Smooth muscle cell (in vitro differentiated cells): ENCODE data around the gene PCDH1. TPM values are rescaled to one million over a fixed set of nuclear protein-coding genes. Genes with fewer than 3 reads are reported as not detected.

Experiments used
- DNase-seq: peaks from one replicate; lab custom pipeline; 2025; ENCODE audit not compliant: unreplicated experiment; lab: John Stamatoyannopoulos, UW
- H2AFZ ChIP-seq: fragments of 200-600 bp; sonication (generic); 2 replicates; pipeline ENCODE4 v1.6.0; 2016; ENCODE audit warnings: antibody characterized with exemption, low read depth, mild to moderate bottlenecking
- H3F3A ChIP-seq: fragments of 200-600 bp; sonication (generic); 2 replicates; pipeline ENCODE4 v1.6.0; 2017; ENCODE audit warnings: antibody characterized with exemption, low read depth
- H3K27ac ChIP-seq: fragments of 200-600 bp; sonication (generic); 2 replicates; pipeline ENCODE4 v1.5.1; 2016; ENCODE audit warnings: low read depth, mild to moderate bottlenecking
- H3K27me3 ChIP-seq: fragments of 200-600 bp; sonication (generic); 2 replicates; pipeline ENCODE4 v1.6.1; 2016; ENCODE audit warnings: low read depth, mild to moderate bottlenecking
- H3K36me3 ChIP-seq: fragments of 200-600 bp; sonication (generic); 2 replicates; pipeline ENCODE4 v1.5.1; 2016; ENCODE audit warnings: low read depth
- H3K4me1 ChIP-seq: fragments of 200-600 bp; sonication (generic); 2 replicates; pipeline ENCODE4 v1.5.1; 2016; ENCODE audit warnings: low read depth
- H3K4me2 ChIP-seq: fragments of 200-600 bp; sonication (generic); 2 replicates; pipeline ENCODE4 v1.6.0; 2016; ENCODE audit warnings: mild to moderate bottlenecking
- H3K4me3 ChIP-seq: fragments of 200-600 bp; sonication (generic); 2 replicates; pipeline ENCODE4 v1.5.1; 2016; ENCODE audit warnings: mild to moderate bottlenecking
- H3K79me2 ChIP-seq: fragments of 200-600 bp; sonication (generic); 2 replicates; pipeline ENCODE4 v1.6.0; 2016; ENCODE audit warnings: low read depth, mild to moderate bottlenecking
- H3K9ac ChIP-seq: fragments of 200-600 bp; sonication (generic); 2 replicates; pipeline ENCODE4 v1.6.0; 2016; ENCODE audit warnings: low read depth
- H3K9me3 ChIP-seq: fragments of 200-600 bp; sonication (generic); replicated peaks from 2 replicates; pipeline ENCODE4 v1.5.1; 2016; ENCODE audit warnings: low read depth
- H4K20me1 ChIP-seq: fragments of 200-600 bp; sonication (generic); 2 replicates; pipeline ENCODE4 v1.6.0; 2016; ENCODE audit warnings: low read depth
- WGBS: methylation state at CpG from one replicate; pipeline ENCODE4 v1.1.7; 2016; ENCODE audit warnings: low lambda C conversion rate; 5-methylcytosine and 5-hydroxymethylcytosine counted together
- polyA plus RNA-seq: library from polyadenylated mRNA; unstranded; fragments of >200 nt; fragmentation: Nextera tagmentation; extraction: Ambion mirVana; gene quantifications from 2 replicates; pipeline ENCODE4 v1.2.1, GENCODE V29; 2016
- total RNA-seq: library from RNA; depleted of rRNA; stranded (reverse); fragments of >200 nt; gene quantifications from 2 replicates; pipeline ENCODE4 v1.2.3, GENCODE V29; 2014
- TF ChIP-seq, protein P1 (sequence below): fragments of 200-600 bp; sonication (generic); IDR thresholded peaks from 2 replicates; pipeline ENCODE4 v1.5.1; 2017; ENCODE audit warnings: borderline replicate concordance, mild to moderate bottlenecking, antibody characterized with exemption; ENCODE audit not compliant: insufficient read depth, poor library complexity, severe bottlenecking

PCDH1 gene
- total and polyA plus RNA-seq, 2 experiments from 2014 or later: 2.5 to 14.7 TPM

DNA sequence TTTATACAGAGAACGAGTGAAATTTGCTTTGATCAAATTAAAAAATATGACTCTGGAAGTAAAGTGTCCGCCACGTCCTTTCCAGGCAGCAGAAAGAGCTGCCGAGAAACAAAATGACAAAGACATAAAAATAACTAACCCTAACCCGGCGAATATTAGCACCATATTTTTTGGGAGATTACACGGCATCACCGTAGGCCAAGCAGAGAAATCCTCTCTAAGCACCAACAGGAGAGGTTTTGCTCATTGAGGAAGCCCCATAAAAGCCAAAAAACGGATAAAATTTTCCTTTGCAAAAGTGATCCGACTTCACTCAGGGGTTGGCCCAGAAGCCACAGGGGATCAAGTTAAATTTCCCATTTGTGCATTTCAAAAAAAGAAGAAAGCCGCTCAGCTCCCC is 70.9 kb downstream of the PCDH1 start:
- Histone ChIP-seq H3K27me3 (peaks cover 78% of the 10 kb centered on the region), H3K4me3 (no peak overlapping the region), H3F3A (no peaks in the 10 kb centered on the region), H3K4me2 (no peak overlapping the region), H3K4me1 (peaks cover 20% of the 10 kb centered on the region), H2AFZ (no peak overlapping the region), H3K79me2 (no peaks in the 10 kb centered on the region), H3K27ac (no peak overlapping the region), H3K9ac (no peak overlapping the region), H3K9me3 (no peaks in the 10 kb centered on the region), H4K20me1 (no peaks in the 10 kb centered on the region), H3K36me3 (no peaks in the 10 kb centered on the region)
- 81% methylated on average over 11 of the region's 11 CpGs for WGBS
- no peak for DNase-seq
- TF ChIP-seq, protein P1, sequence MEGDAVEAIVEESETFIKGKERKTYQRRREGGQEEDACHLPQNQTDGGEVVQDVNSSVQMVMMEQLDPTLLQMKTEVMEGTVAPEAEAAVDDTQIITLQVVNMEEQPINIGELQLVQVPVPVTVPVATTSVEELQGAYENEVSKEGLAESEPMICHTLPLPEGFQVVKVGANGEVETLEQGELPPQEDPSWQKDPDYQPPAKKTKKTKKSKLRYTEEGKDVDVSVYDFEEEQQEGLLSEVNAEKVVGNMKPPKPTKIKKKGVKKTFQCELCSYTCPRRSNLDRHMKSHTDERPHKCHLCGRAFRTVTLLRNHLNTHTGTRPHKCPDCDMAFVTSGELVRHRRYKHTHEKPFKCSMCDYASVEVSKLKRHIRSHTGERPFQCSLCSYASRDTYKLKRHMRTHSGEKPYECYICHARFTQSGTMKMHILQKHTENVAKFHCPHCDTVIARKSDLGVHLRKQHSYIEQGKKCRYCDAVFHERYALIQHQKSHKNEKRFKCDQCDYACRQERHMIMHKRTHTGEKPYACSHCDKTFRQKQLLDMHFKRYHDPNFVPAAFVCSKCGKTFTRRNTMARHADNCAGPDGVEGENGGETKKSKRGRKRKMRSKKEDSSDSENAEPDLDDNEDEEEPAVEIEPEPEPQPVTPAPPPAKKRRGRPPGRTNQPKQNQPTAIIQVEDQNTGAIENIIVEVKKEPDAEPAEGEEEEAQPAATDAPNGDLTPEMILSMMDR: no peak

DNA sequence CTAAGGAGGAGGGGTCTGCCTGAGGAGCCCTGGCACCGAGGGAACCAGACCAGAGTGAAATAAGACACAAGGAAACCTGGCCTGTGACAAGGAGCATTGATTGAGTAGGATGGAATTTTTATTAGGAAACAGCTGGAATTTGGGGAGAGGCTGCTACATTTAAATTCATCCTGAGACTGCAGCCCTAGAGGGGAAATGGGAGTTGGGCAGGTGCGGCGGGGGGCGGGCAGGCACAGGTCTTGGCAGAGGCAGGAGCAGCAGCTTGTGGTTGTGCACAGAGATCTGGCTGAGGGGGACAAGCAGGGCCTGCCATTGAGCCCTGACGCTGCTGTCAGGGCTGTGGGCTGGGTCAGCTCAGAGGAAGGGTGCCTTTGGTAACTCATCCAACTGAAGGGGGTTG is 71.6 kb downstream of the PCDH1 start:
- Histone ChIP-seq H3K9me3 (no peaks in the 10 kb centered on the region), H3F3A (no peaks in the 10 kb centered on the region), H3K36me3 (no peaks in the 10 kb centered on the region), H3K4me3 (no peak overlapping the region), H3K27me3 (peaks cover 73% of the 10 kb centered on the region), H3K27ac (no peak overlapping the region), H4K20me1 (no peaks in the 10 kb centered on the region), H3K4me1 (peaks cover 13% of the 10 kb centered on the region), H3K9ac (no peak overlapping the region), H3K79me2 (no peaks in the 10 kb centered on the region), H2AFZ (no peak overlapping the region), H3K4me2 (no peak overlapping the region)
- 61% methylated on average over 5 of the region's 5 CpGs for WGBS
- no peak for DNase-seq
- TF ChIP-seq, protein P1: no peak

- Histone ChIP-seq H2AFZ (no peak overlapping the region), H3K79me2 (no peaks in the 10 kb centered on the region), H3K4me1 (peaks cover 9% of the 10 kb centered on the region), H3K27ac (no peak overlapping the region), H3K9ac (no peak overlapping the region), H3K4me3 (no peak overlapping the region), H3K9me3 (no peaks in the 10 kb centered on the region), H4K20me1 (no peaks in the 10 kb centered on the region), H3K36me3 (no peaks in the 10 kb centered on the region), H3K27me3 (peaks cover 67% of the 10 kb centered on the region), H3F3A (no peaks in the 10 kb centered on the region), H3K4me2 (no peak overlapping the region)
- 79% methylated on average over 10 of the region's 10 CpGs for WGBS
- TF ChIP-seq, protein P1: no peak
- DNase-seq: no peak
Observed at GRCh38 chr5:141805874-141806595, 72.2 kb downstream of the PCDH1 start.

GRCh38 chr5:141804475-141804874 is 73.7 kb downstream of the PCDH1 start:
- DNase-seq: no peak
- Histone ChIP-seq H2AFZ (no peak overlapping the region), H3K36me3 (no peaks in the 10 kb centered on the region), H4K20me1 (no peaks in the 10 kb centered on the region), H3K4me2 (no peak overlapping the region), H3F3A (no peaks in the 10 kb centered on the region), H3K4me3 (no peak overlapping the region), H3K79me2 (no peaks in the 10 kb centered on the region), H3K27me3 (peaks cover 54% of the 10 kb centered on the region), H3K9me3 (no peaks in the 10 kb centered on the region), H3K4me1 (peaks cover 9% of the 10 kb centered on the region), H3K9ac (no peak overlapping the region), H3K27ac (no peak overlapping the region)
- 66% methylated on average over 5 of the region's 5 CpGs for WGBS
- TF ChIP-seq, protein P1: no peak
